Glutamatergic neuron (in vitro differentiated cells): ENCODE data around the gene SLC39A3. TPM values are rescaled to one million over a fixed set of nuclear protein-coding genes. Genes with fewer than 3 reads are reported as not detected.

ENCODE experiments used
- DNase-seq: peaks from one replicate; pipeline ENCODE4 v3.0.0; 2022
- H3K27ac Mint-ChIP-seq: one replicate; pipeline ENCODE4 v1.8.0; 2020; ENCODE audit warnings: mild to moderate bottlenecking, mixed read lengths, inconsistent platforms; ENCODE audit not compliant: unreplicated experiment
- H3K27me3 Mint-ChIP-seq: one replicate; pipeline ENCODE4 v1.8.0; 2020; ENCODE audit warnings: mild to moderate bottlenecking, moderate library complexity, mixed read lengths, inconsistent platforms; ENCODE audit not compliant: unreplicated experiment
- H3K36me3 Mint-ChIP-seq: one replicate; pipeline ENCODE4 v1.8.0; 2020; ENCODE audit warnings: mild to moderate bottlenecking, mixed read lengths, inconsistent platforms; ENCODE audit not compliant: unreplicated experiment
- H3K4me1 Mint-ChIP-seq: one replicate; pipeline ENCODE4 v1.8.0; 2020; ENCODE audit warnings: mild to moderate bottlenecking, low read depth, mixed read lengths, inconsistent platforms; ENCODE audit not compliant: unreplicated experiment
- H3K4me3 Mint-ChIP-seq: one replicate; pipeline ENCODE4 v1.8.0; 2020; ENCODE audit warnings: mild to moderate bottlenecking, mixed read lengths, inconsistent platforms; ENCODE audit not compliant: unreplicated experiment
- H3K9me3 Mint-ChIP-seq: one replicate; pipeline ENCODE4 v1.8.0; 2020; ENCODE audit warnings: mild to moderate bottlenecking, moderate library complexity, mixed read lengths, inconsistent platforms; ENCODE audit not compliant: unreplicated experiment
- total RNA-seq: library from RNA; stranded (reverse); fragmentation: NEBNext Ultra II Directional; extraction: Animal tissue kit (Norgen Biotek cat#: 25700); gene quantifications from one replicate; pipeline ENCODE4 v1.2.1, GENCODE V29; 2021; ENCODE audit not compliant: unreplicated experiment
- TF ChIP-seq, protein P1 (sequence below): fragments of 200-600 bp; sonication (generic); IDR thresholded peaks from one replicate; pipeline ENCODE4 v1.5.0; 2021; ENCODE audit not compliant: partially characterized antibody, unreplicated experiment

SLC39A3 gene
- total RNA-seq, 1 donor from 2014 or later: 40.8 TPM

DNA sequence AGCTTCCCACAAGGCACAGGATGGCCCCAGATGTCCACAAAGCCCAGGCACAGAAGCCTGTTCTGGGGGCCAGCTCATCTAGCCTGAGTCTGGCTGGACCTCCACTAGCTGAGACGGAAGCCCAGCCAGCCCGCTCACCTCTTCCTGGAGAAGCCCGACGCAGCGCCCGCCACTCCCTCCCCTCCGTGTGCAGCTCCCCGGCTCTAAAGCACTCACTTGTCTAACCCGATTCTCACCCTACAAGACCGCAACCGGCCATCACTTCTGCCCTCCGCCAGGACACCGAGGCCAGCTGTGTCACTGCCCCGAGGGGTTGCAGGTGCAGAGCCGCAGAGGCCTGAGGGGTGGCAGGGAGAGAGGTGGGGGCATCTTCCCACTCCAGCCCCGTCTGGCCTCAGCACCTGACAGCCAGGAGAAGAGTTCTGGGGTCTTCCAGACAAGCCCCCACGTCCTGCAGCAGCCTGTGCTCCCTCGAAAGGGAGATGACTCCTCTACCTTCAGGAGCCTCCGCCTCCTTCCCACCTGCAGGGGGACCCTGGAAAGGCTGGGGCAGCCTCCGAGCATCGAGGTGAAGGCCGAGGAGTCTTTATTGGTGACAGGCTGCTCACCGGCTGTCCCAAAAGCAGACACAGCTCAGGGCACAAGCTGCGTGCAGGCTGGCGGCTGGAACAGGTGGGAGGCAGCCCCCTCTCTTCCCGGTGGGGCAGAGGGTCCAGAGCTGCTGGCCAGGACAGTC is 12.7 kb downstream of the SLC39A3 start:
- H3K36me3 Mint-ChIP-seq: no peaks in the 10 kb centered on the region
- TF ChIP-seq, protein P1, sequence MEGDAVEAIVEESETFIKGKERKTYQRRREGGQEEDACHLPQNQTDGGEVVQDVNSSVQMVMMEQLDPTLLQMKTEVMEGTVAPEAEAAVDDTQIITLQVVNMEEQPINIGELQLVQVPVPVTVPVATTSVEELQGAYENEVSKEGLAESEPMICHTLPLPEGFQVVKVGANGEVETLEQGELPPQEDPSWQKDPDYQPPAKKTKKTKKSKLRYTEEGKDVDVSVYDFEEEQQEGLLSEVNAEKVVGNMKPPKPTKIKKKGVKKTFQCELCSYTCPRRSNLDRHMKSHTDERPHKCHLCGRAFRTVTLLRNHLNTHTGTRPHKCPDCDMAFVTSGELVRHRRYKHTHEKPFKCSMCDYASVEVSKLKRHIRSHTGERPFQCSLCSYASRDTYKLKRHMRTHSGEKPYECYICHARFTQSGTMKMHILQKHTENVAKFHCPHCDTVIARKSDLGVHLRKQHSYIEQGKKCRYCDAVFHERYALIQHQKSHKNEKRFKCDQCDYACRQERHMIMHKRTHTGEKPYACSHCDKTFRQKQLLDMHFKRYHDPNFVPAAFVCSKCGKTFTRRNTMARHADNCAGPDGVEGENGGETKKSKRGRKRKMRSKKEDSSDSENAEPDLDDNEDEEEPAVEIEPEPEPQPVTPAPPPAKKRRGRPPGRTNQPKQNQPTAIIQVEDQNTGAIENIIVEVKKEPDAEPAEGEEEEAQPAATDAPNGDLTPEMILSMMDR: no peak
- peaks cover 4% of the 10 kb centered on the region for H3K9me3 Mint-ChIP-seq
- DNase-seq: no peak
- H3K27me3 Mint-ChIP-seq: peaks cover 3% of the 10 kb centered on the region
- no peak overlapping the region for H3K27ac Mint-ChIP-seq
- no peak overlapping the region for H3K4me3 Mint-ChIP-seq
- H3K4me1 Mint-ChIP-seq: peaks cover 6% of the 10 kb centered on the region

DNA sequence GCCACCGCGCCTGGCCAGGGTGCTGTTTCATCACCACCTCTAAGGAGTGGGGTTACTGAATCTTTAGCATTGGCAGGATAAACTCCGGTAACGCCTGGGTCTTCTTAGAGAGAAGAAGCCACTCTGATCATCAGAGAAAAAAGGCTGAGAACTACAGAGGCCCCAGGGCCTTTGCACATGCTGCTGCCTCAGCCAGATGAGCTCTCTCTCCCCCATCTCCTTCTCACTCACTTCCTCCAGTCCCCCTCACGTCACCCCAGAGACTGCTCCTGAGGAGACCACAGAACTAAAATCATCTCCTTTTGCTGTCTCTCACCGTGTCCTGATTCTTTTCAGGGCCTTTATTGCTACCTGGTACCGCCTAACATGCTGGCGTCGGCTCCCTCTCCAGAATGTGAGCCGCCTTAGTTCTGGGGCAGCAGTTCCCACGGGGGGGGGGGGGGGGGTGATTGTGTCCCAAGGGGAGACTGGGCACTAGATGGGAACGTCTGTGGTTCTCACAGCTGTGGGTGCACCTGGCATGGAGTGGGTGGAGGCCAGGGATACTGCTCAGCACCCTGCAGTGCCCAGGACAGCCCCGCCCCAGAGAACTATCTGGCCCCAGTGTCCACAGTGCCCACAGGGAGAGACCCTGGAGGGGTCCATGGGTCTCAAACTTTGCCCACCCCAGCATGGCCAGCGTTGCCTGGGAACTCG is 13.5 kb downstream of the SLC39A3 start:
- H3K9me3 Mint-ChIP-seq: peaks cover 7% of the 10 kb centered on the region
- no peak for DNase-seq
- H3K36me3 Mint-ChIP-seq: no peaks in the 10 kb centered on the region
- H3K27ac Mint-ChIP-seq: no peak overlapping the region
- peaks cover 6% of the 10 kb centered on the region for H3K4me1 Mint-ChIP-seq
- TF ChIP-seq, protein P1: no peak
- H3K27me3 Mint-ChIP-seq: peaks cover 5% of the 10 kb centered on the region
- H3K4me3 Mint-ChIP-seq: no peak overlapping the region

DNA sequence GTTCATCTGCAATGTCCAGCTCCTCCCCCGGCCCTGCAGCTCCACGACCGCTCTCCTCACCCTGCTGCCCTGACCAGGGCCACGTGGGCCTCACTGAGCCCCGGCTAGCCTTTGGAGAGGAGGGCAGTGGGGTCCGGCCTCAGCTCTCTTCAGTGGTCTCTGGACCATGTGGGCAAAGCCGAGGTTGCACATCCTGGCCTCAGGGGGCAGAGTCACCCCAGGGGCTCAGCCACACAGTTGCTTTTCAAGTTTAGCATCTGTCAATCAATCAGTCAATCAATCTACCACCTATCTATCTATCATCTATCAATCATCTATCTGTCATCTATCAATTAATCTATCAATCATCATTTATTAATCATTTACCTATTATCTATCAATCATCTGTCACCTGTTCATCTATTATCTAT is 15.7 kb downstream of the SLC39A3 start:
- Mint-ChIP-seq H3K36me3 (no peaks in the 10 kb centered on the region), H3K9me3 (peaks cover 7% of the 10 kb centered on the region), H3K27ac (no peak overlapping the region), H3K27me3 (peaks cover 6% of the 10 kb centered on the region), H3K4me1 (peaks cover 6% of the 10 kb centered on the region), H3K4me3 (peak overlapping the region; percentile 26)
- no peak for DNase-seq
- TF ChIP-seq, protein P1: no peak

DNA sequence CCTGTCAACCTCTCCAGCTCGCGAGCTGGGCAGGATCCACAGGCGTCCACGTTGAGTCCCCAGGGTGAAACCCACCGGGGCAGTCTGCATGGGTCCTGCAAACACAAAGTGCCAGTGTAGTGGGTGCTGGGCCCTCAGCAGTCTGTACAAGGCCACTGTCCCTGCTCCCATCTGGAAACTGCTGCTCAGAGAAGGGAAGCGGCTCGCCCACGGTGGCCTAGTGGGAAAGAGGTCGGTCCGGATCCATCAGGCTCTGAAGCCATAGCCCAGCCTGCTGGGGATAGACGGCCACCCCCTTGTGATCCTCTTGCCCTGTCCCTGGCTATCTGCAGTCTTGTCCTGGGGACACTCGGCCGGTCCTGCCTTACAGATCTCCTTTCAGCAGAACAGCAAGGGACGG is 16.1 kb downstream of the SLC39A3 start:
- no peak overlapping the region for H3K4me3 Mint-ChIP-seq
- peaks cover 6% of the 10 kb centered on the region for H3K4me1 Mint-ChIP-seq
- TF ChIP-seq, protein P1: no peak
- no peaks in the 10 kb centered on the region for H3K36me3 Mint-ChIP-seq
- peaks cover 9% of the 10 kb centered on the region for H3K27me3 Mint-ChIP-seq
- DNase-seq: no peak
- H3K27ac Mint-ChIP-seq: no peak overlapping the region
- H3K9me3 Mint-ChIP-seq: peaks cover 6% of the 10 kb centered on the region

DNA sequence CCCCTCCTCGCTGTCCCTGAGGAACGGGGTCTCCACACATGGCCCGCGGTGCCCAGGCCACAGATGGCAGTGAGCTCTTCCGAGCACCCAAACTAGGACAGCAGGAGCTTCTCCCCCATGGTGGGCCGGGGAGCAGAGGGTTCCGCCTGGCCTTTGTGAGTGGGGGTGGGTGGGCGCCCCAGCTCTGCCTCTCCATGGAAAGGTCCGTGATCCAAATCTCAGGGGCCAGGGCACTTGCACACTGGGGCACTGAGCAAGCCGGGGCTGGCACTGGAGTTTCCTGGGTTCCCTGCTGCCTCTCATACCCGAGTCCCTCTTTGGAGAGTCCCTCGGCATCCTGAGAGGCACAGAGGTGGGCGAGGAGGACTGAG is 16.5 kb downstream of the SLC39A3 start:
- no peak for DNase-seq
- TF ChIP-seq, protein P1: no peak
- Mint-ChIP-seq H3K4me3 (no peak overlapping the region), H3K36me3 (no peaks in the 10 kb centered on the region), H3K27me3 (peaks cover 10% of the 10 kb centered on the region), H3K9me3 (peaks cover 3% of the 10 kb centered on the region), H3K4me1 (peaks cover 6% of the 10 kb centered on the region), H3K27ac (no peak overlapping the region)
